ENCODE data around the gene RAMP3. TPM values are rescaled to one million over a fixed set of nuclear protein-coding genes. Genes with fewer than 3 reads are reported as not detected.

Gene RAMP3
- total and polyA plus RNA-seq, 7 donors, result 9.9 to 18.0 (median 16.3) TPM

GRCh38 chr7:45198986-45199385 is 41.4 kb downstream of the RAMP3 start:
- 52 to 64% (median 55%) methylated on average over 3 of the region's 3 CpGs for WGBS, 3 donors
- intact Hi-C loops (cut with DNase I), result no loop called here
- H3K36me3 ChIP-seq (ENCODE audit: insufficient read depth in 1 of 2, low read depth in 1 of 2), result no peaks in the 10 kb centered on the region
- ATAC-seq (no peak), DNase-seq (peak in 1 of 2 donors; percentile 13)
- no peak overlapping the region for H3K27ac ChIP-seq
- H3K9me3 ChIP-seq, result no peaks in the 10 kb centered on the region
- TF ChIP-seq CTCF (IDR thresholded peaks at IDR 0.05), result no peak
- no peaks in the 10 kb centered on the region for H3K4me1 ChIP-seq
- H3K4me3 ChIP-seq, result no peak overlapping the region
- H3K27me3 ChIP-seq (ENCODE audit: insufficient read depth in 3 of 3, low read length in 2 of 3), result peaks cover 0 to 6% (median 3%) of the 10 kb centered on the region in 3 donors

DNA sequence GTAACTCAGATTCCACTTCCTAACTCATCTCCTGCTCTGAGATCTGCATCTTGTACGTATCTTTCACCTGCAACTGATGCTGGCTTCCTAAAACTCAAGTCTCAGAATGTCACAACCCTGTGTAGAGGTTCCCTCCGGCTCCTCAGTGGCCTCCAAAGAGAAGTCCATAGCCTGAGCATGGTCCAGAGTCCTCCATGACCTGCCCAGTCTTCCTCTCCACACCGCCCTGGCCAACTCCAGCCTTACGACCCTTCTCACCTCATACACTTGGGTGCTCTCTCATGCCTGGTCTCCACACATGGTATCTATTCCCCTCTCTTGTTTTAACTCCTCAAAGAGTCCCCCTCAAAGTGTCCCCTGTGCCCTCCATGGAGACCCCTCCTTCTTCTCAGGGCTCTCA is 41.9 kb downstream of the RAMP3 start:
- Histone ChIP-seq H3K4me1 (no peaks in the 10 kb centered on the region), H3K36me3 (ENCODE audit: insufficient read depth in 1 of 2, low read depth in 1 of 2) (no peaks in the 10 kb centered on the region), H3K9me3 (no peaks in the 10 kb centered on the region), H3K27ac (no peak overlapping the region), H3K27me3 (ENCODE audit: insufficient read depth in 3 of 3, low read length in 2 of 3) (peaks cover 0 to 4% (median 3%) of the 10 kb centered on the region in 3 donors), H3K4me3 (no peak overlapping the region)
- ATAC-seq (no peak), DNase-seq (peak in 1 of 2 donors; percentile 16)
- intact Hi-C loops (cut with DNase I), result no loop called here
- TF ChIP-seq CTCF (IDR thresholded peaks at IDR 0.05), result no peak
- 85 to 90% (median 86%) methylated on average over 4 of the region's 4 CpGs for WGBS, 3 donors

DNA sequence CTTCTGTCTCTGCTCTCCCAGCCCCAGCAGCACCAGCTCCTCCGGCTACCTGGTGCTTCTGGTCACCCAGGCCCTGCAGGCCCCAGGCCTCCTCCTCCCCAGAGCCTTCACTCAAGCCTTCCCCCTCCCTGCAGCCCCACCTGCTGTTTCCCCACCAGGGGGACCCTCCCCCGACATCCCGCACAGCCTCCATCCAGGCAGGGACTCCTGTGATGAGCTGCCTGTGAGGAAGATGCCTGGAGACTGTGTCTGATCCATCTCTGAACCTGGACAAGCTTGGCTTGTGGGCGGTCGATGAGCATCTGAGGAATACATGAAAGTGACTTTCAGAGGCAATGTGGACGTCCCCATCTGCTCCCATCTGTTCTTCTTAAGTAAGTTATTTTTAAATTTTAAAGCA is 45.0 kb downstream of the RAMP3 start:
- TF ChIP-seq CTCF (IDR thresholded peaks at IDR 0.05), result no peak
- no peaks in the 10 kb centered on the region for H3K36me3 ChIP-seq (ENCODE audit: insufficient read depth in 1 of 2, low read depth in 1 of 2)
- no peak overlapping the region for H3K27ac ChIP-seq
- intact Hi-C loops (cut with DNase I), result no loop called here
- no peak overlapping the region for H3K4me3 ChIP-seq
- H3K27me3 ChIP-seq (ENCODE audit: insufficient read depth in 3 of 3, low read length in 2 of 3), result peaks cover 0 to 4% (median 3%) of the 10 kb centered on the region in 3 donors
- H3K9me3 ChIP-seq, result no peaks in the 10 kb centered on the region
- no peaks in the 10 kb centered on the region for H3K4me1 ChIP-seq
- DNase-seq, result peak in 1 of 2 donors; percentile 38
- no peak for ATAC-seq
- WGBS, 3 donors, result 70 to 82% (median 71%) methylated on average over 6 of the region's 6 CpGs

GRCh38 chr7:45203036-45203435 is 45.4 kb downstream of the RAMP3 start:
- ATAC-seq, result no peak
- WGBS, 3 donors, result 79 to 80% (median 80%) methylated on average over 5 of the region's 5 CpGs
- H3K27ac ChIP-seq, result no peak overlapping the region

More at GRCh38 chr7:45203036-45203435, 45.4 kb downstream of the RAMP3 start:
- H3K36me3 ChIP-seq (ENCODE audit: insufficient read depth in 1 of 2, low read depth in 1 of 2), result no peaks in the 10 kb centered on the region
- no peaks in the 10 kb centered on the region for H3K9me3 ChIP-seq
- no peaks in the 10 kb centered on the region for H3K4me1 ChIP-seq
- H3K27me3 ChIP-seq (ENCODE audit: insufficient read depth in 3 of 3, low read length in 2 of 3), result peaks cover 0 to 4% (median 3%) of the 10 kb centered on the region in 3 donors
- intact Hi-C loops (cut with DNase I), result no loop called here
- DNase-seq, result peak in 1 of 2 donors; percentile 9
- no peak for TF ChIP-seq CTCF (IDR thresholded peaks at IDR 0.05)
- H3K4me3 ChIP-seq, result no peak overlapping the region

All from psoas muscle (tissue), 8 donors.